OCI-LY3 (cell line): ENCODE results near the gene IFNLR1.

Experiments used
- CTCF ChIP-seq: fragments of 200-600, 300-600 bp; sonication (generic); IDR thresholded peaks from 2 replicates; pipeline ENCODE4 v1.5.1; 2014; ENCODE audit warnings: antibody characterized with exemption, low read length, low read depth
- EZH2phosphoT487 ChIP-seq: fragments of 200-600 bp; shearing (Covaris generic); IDR thresholded peaks from 2 replicates; pipeline ENCODE4 v1.6.1; 2018; ENCODE audit warnings: antibody characterized with exemption, mixed run types, low read depth

- TF ChIP-seq CTCF = no peak
- TF ChIP-seq EZH2phosphoT487 = no peak
Observed at GRCh38 chr1:24121406-24121805, 65.7 kb downstream of the IFNLR1 start.
